ENCODE measurements around the gene NSUN6.
A peak's percentile ranks its signal among the peaks of the same experiment; 100 is the strongest.
"Not testable (repeated sequence)": the region's sequence is repeated elsewhere in the genome, so short reads cannot be mapped to it uniquely, and the experiment has no call there.

The NSUN6 gene

GRCh38 chr10:18659125-18659818, 7.9 kb upstream of the NSUN6 start, which contains the start of gene ARL5B:
Gene ARL5B (plus strand): TSS chr10:18659431. CDS start chr10:18659638, 207 bp downstream.
- peak; percentile 98 for DNase-seq (ENCODE audit: low read depth)

DNA sequence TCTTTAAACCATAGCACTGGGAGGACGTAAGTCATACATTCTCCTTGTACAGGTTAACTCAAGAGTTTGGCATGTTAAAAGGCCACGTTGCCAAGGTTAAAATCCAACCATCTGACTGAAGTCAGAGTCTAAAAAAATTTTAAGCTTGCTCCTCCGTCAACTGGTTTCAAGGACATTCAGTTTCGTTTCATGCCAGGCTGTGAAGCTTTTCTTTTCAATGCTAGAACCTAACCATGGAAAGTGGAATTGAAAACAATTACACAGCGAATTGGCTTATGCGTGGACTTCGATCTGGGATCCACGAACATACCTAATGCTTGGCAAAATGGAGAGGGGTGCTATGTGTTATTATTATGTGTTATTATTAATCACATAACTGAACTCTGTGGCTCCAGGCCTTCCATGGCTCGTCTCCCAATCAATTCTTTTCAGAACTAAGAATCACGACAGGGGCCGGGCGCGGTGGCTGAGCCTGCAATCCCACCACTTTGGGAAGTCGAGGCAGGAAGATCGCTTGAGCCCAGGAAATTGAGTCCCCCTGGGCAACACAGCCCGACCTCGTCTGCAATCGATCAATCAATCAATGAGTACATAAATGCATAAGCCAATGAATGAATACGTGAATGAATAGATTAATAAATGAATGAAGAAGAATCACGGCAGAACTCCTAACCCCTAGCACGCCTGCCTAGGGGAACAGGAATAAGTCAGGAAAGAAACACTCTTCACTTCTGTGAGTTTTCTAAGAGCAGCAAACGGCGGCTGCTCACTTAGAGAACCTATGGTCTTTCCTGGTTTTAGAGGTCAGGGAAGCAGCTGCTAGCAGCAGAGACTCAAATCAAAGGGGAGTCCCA, 7.1 kb upstream of the NSUN6 start:
- DNase-seq (ENCODE audit: low read depth) = peak; percentile 43

- DNase-seq (ENCODE audit: low read depth) = no peak
Observed at GRCh38 chr10:18656724-18657123, 5.3 kb upstream of the NSUN6 start.

DNA sequence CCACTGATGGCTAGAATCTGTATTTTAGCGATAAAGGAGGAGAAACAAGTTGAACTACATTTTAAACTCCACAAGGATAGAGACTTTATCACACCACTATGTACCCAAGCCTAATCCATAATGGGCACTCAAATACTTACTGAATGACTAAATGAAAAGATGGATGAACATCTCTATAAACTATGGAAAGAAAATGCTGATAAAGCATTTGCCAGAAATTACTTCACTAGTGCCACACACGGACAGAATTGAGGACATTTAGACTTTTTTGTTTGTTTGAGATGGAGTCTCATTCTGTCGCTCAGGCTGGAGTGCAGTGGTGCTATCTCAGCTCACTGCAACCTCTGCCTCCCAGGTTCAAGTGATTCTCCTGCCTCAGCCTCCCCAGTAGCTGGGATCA, 1.7 kb upstream of the NSUN6 start:
- no peak for DNase-seq (ENCODE audit: low read depth)

- peak; percentile 19 for DNase-seq (ENCODE audit: low read depth)
Observed at GRCh38 chr10:18650404-18650997, 886 bp downstream of the NSUN6 start.

DNA sequence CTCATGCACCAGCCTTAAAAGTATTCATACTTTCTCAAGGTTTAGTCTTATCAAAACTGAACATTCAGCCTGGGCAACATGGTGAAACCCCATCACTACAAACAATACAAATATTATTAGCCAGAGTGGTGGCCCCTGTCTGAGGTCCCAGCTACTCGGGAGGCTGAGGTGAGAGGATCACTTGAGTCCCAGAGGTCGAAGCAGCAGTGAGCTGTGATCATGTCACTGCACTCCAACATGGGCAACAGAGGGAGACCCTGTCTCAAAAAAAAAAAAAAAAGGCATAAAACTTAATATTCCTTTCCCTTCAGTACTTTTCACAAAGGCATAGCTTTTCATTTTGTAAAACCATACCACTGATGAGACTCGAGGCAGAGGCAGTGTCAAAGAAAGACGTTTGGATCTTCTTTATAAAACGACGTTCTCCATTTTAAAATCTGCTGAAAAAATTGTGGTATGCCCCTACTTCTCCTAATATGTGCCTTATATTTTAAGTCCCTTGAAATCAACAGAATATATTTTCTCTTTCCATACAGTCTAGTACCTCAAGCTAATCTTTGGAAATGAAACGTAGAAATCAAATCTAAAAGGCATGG, 1.9 kb downstream of the NSUN6 start:
- no peak for DNase-seq (ENCODE audit: low read depth)

GRCh38 chr10:18647945-18648344, 3.4 kb downstream of the NSUN6 start:
- no peak for DNase-seq (ENCODE audit: low read depth)

- DNase-seq (ENCODE audit: low read depth) = no peak
Observed at GRCh38 chr10:18647151-18647550, 4.2 kb downstream of the NSUN6 start.

- DNase-seq (ENCODE audit: low read depth) = not testable (repeated sequence)
Observed at GRCh38 chr10:18639719-18640118, 11.7 kb downstream of the NSUN6 start.

DNA sequence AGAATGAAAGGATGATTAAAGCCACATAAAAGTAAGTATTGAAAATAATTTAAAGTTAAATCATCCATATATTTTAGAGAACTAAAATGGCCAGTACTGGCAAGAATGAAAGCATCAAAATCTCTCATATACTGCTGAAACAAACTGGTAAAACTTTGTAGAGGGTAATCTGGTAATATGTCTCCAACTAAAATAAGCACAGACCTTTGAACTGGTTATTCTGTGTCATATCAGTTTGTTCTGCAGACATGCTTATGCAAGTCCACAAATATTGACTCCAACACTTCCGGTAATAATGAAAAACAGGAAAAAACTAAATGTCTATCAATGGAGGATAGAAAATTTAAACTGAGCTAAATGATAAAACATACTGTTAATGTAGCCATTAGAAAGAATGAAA, 14.0 kb downstream of the NSUN6 start:
- not testable (repeated sequence) for DNase-seq (ENCODE audit: low read depth)

DNA sequence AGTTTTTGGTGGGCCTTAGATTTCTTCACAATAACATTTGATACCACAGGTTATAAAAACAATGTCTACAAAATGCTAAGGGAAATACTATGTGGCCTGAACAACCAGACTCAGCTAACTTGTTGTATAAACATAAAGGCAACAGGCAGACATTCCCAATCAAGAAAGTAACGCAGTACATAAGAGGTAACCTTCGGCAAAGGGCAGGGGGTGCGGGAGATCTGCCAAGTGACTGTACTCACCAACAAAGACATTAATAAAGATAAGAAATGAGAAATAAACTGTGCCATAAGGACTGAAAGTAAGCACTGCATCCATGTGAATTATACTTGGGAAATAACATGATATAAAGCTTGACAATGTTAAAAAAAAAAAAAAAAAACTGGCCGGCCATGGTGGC, 15.4 kb downstream of the NSUN6 start:
- no peak for DNase-seq (ENCODE audit: low read depth)

DNA sequence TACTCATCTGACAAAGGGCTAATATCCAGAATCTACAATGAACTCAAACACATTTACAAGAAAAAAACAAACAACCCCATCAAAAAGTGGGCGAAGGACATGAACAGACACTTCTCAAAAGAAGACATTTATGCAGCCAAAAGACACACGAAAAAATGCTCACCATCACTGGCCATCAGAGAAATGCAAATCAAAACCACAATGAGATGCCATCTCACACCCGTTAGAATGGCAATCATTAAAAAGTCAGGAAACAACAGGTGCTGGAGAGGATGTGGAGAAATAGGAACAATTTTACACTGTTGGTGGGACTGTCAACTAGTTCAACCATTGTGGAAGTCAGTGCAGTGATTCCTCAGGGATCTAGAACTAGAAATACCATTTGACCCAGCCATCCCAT, 18.9 kb downstream of the NSUN6 start:
- DNase-seq (ENCODE audit: low read depth) = not testable (repeated sequence)

DNA sequence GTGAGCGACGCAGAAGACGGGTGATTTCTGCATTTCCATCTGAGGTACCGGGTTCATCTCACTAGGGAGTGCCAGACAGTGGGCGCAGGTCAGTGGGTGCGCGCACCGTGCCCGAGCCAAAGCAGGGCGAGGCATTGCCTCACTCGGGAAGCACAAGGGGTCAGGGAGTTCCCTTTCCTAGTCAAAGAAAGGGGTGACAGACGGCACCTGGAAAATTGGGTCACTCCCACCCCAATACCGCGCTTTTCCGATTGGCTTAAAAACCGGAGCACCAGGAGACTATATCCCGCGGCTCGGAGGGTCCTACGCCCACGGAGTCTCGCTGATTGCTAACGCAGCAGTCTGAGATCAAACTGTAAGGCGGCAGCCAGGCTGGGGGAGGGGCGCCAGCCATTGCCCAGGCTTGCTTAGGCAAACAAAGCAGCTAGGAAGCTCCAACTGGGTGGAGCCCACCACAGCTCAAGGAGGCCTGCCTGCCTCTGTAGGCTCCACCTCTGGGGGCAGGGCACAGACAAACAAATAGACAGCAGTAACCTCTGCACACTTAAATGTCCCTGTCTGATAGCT, 23.9 kb downstream of the NSUN6 start:
- peak; percentile 58 for DNase-seq (ENCODE audit: low read depth)

- no peak for DNase-seq (ENCODE audit: low read depth)
Observed at GRCh38 chr10:18625886-18626285, 25.5 kb downstream of the NSUN6 start.

DNA sequence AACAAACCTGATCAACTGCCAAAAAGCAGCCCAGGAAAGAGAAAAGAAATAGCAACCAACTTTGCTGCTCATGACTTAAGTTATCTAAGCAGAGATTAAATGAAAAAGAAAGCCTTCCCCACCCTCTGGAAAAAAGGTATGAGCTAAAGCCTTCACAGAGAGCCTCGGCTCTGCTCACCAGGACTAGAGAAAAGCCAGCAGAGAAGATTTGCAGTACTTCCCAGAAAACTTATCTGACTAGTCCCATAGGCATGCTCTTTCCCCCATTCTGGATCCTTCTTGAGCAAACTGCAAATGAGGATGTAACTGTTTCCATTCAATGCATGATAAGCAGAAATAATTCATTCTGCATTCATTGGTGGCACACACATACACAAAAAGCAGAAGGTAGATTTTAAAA, 27.7 kb downstream of the NSUN6 start:
- not testable (repeated sequence) for DNase-seq (ENCODE audit: low read depth)

GRCh38 chr10:18620856-18621255, 30.5 kb downstream of the NSUN6 start:
- no peak for DNase-seq (ENCODE audit: low read depth)

DNA sequence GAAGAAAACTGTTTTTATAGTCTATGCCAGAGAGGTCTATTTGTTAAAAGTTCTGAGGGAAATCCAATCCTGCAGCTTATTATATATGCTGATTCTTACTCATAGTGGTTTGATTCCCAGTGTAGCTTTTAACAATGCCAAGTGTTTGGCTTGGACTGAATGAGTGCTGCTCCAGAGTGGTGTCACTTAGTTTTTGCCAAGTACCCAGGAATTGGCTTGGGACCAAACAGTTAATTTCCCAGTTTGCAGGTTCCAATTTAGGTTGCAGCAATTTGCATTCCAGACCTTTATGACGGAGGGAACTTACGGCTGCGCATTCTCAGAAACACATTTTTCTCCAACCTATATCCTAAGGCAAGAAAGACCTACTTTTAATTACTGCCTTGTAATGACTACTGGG, 32.4 kb downstream of the NSUN6 start:
- DNase-seq (ENCODE audit: low read depth) = no peak

- DNase-seq (ENCODE audit: low read depth) = no peak
Observed at GRCh38 chr10:18616337-18616736, 35.0 kb downstream of the NSUN6 start.

- DNase-seq (ENCODE audit: low read depth) = no peak
Observed at GRCh38 chr10:18615618-18616017, 35.8 kb downstream of the NSUN6 start.

DNA sequence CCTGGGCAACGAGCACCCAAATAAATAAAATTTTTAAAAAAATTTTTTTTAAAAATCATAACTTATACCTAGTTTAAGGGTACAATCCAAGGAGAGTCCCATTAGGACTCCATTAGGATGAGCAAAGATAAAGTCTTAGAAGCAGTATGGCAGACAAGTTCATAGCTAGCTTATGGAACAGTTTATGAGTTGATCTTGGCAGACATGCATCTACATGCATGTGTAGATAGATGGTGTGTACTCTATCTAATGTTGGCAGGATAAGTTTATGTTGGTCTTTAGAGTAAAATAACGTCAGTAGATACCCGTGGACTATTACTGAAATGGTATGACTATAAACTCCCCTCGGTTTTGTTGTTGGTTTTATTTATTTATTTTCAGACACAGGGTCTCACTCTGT, 40.2 kb downstream of the NSUN6 start:
- no peak for DNase-seq (ENCODE audit: low read depth)

- DNase-seq (ENCODE audit: low read depth) = peak; percentile 71
Observed at GRCh38 chr10:18610517-18610916, 40.9 kb downstream of the NSUN6 start.

DNA sequence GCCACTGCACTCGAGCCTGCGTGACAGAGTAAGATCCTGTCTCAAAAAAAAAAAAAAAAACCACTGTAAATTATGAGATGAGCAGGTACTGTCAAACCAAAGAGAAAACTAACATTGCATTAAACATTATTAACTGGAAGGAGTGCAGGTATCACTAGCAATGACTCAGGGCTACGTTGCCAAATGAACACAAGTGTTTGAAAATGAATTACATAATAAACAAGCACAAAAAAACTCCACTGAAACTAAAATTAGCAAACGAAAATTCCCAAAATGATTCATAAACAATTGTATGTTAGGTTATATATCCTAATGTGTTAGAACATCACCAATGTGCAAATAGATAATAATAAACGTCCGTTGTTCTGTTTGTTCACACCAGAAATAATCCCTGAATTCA, 42.8 kb downstream of the NSUN6 start:
- no peak for DNase-seq (ENCODE audit: low read depth)
